ENCODE measurements around the gene PPP2R3A. TPM values are rescaled to one million over a fixed set of nuclear protein-coding genes. Genes with fewer than 3 reads are reported as not detected.

PPP2R3A gene
- total and polyA plus RNA-seq, 2 of the 13 experiments (the other 11 are each of a cell fraction or from before 2014, with no cell fraction given) = 0.07 to 0.12 TPM

DNA sequence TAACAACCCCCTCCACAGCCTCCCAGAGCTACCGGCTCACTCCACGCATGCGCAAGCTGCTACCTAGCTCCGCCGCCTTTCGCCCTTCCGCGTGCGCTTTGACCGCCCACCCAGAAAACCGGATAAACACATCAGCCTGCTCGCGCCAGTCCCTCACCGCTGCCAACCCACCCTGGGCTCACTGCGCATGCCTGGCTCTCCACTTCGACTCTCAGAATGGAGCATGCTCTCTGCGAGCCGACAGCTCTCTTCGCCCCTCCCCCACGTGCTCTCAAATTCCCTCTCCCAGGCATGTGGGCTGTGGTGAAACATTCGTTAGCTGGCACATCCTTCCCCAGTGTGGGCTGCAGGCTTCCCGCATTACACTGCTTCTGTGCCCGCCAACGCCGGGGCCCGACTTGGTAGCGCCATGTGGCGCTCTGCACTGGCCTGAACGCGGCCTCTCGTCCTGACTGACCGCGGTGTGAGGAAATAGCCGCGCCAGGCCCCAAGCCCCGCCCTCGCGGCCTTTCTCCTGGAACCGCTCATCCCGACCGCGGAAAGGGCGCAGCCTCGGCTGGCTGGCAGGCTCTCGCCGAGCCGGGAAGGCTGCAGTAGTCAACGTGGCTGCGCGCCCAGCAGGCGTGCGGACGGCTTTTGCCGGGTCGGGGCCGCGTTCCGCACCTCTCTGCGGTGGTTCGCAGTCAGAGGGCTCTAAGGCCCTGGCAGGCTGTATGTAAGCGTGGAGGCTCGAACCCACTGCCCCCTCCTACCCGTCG, 231.1 kb downstream of the PPP2R3A start (continued):
- TF ChIP-seq ZBED4 (CRISPR knock-in tag; IDR thresholded peaks at IDR 0.05; ENCODE audit: borderline replicate concordance) (peak; percentile 78; the same call in 1 of the 2 replicates), HCFC1 (IDR thresholded peaks at IDR 0.05; ENCODE audit: low read depth, low read length) (no peak), TBX2 (CRISPR knock-in tag; IDR thresholded peaks at IDR 0.05; ENCODE audit: borderline replicate concordance) (peak; percentile 94), RBFOX2 (IDR thresholded peaks at IDR 0.05; ENCODE audit: low read depth, low read length) (peak; percentile 97), ZNF281 (CRISPR knock-in tag; IDR thresholded peaks at IDR 0.05; ENCODE audit: borderline replicate concordance) (peak; percentile 98), ISL2 (CRISPR knock-in tag; IDR thresholded peaks at IDR 0.05) (peak; percentile 86), PCBP2 (optimal IDR thresholded peaks at IDR 0.05; ENCODE audit: low read depth, low read length, poor library complexity, severe bottlenecking) (no peak), IRF2 (CRISPR knock-in tag; IDR thresholded peaks at IDR 0.05) (peak; percentile 71), ZNF496 (CRISPR knock-in tag; IDR thresholded peaks at IDR 0.05; ENCODE audit: insufficient replicate concordance) (no peak), ZNF441 (CRISPR knock-in tag; IDR thresholded peaks at IDR 0.05; ENCODE audit: borderline replicate concordance) (peak; percentile 80; the same call in 1 of the 2 replicates), PITX1 (CRISPR knock-in tag; IDR thresholded peaks at IDR 0.05) (peak; percentile 87), ZBTB33 (CRISPR knock-in tag; IDR thresholded peaks at IDR 0.05) (peak; percentile 7; the same call in 1 of the 2 replicates), RNF219 (CRISPR knock-in tag; IDR thresholded peaks at IDR 0.05) (peak; percentile 96; the same call in 1 of the 2 replicates), ETV5 (CRISPR knock-in tag; IDR thresholded peaks at IDR 0.05; ENCODE audit: borderline replicate concordance) (peak; percentile 30; the same call in 1 of the 2 replicates), ZNF224 (CRISPR knock-in tag; IDR thresholded peaks at IDR 0.05) (peak; percentile 98), XBP1 (CRISPR knock-in tag; IDR thresholded peaks at IDR 0.05) (peak; percentile 88), LCORL (IDR thresholded peaks at IDR 0.05) (no peak), LCORL (CRISPR knock-in tag; IDR thresholded peaks at IDR 0.05) (peak; percentile 79), ZBTB7A (CRISPR knock-in tag; IDR thresholded peaks at IDR 0.05) (peak; percentile 70)

Measured in HepG2 (cell line).